Measurements from ENCODE around the gene DRICH1.
"Not testable (repeated sequence)": the region's sequence is repeated elsewhere in the genome, so short reads cannot be mapped to it uniquely, and the experiment has no call there.

The DRICH1 gene

DNA sequence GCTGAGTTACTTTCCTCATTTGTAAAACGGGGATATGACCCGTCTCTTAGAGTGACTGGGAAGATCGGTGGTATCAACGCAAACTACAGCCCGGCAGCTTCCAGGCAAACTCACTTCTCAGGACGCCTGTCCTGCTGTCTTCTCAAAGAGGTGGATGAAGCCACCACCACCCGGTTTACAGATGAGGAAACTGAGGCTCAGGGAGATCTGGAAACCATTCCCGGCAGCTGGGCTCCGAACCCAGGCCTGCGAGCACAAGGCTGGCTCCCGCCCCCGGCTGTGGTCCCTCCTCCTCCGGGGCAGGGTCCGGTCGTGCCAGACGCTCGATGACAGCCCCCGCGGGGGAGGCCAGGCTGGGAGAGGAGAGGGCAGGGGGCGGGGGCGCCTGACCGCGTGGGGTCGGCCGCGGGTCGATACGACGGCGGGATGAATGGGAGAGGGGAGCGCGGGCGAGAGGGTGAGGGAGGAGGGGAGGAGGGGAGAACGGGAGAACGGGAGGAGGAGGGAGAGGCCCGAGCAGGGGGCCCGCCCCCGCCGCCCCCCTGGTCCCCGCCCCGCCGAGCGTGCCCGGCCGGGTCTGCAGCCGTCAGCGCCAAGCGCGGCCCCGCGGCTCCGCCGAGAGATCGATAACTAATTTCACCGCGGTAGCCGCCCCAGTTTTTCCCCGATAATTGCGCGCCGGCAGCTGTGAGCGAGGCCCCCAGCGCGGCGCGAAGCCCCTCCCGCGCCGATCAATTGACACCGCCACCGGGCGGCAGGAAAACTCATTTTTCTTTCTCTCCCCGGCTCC is 66.0 kb downstream of the DRICH1 start:
- DNase-seq, result no peak

DNA sequence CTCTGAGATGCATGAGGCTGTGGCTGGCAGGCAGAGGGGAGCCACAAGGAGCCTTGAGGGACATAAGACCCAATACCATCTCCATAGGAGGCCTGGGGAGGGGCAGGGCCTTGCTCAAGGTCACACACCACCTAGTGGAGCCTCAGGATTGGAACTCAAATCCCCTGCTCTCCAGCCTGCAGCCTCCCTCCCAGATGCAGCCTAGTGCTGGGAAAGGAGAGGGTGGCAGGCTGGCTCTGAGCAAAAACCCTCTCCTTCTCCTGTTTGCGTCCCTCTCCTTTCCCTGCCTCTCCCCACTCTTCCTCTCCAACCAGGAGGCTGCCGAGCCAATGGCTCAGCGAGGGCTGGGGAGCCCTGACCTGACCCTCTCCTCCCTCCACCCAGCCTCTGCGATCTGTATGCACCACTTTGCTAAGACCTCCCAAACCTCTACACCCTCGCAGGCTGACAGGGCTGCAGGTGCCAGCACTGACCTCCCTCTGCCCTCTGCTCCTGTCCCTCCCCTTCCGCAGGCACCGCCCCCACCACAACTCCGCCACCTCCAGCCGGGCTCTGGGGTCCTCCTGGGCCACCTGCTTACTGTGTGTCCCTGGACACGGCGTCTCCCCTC is 66.7 kb downstream of the DRICH1 start:
- DNase-seq, result no peak

DNA sequence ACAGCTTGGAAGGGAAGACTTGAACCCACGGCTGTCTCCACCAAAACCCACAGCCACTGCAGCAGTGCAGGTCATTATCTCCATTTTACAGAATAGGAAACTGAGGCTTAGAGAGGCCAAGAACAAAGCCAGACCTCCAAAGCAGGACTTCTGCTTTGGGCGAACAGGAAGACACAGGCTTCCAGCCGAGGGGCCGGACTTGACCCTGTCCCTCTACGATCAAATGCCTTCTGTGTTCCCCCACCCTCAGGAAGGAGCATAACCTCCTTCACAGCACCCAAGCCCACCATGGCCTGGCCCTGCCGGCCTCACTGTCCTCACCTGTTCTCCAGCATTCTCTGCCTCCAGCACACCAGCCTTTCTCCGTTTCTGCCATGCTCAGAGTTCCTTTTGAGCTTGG is 67.8 kb downstream of the DRICH1 start:
- no peak for DNase-seq

DNA sequence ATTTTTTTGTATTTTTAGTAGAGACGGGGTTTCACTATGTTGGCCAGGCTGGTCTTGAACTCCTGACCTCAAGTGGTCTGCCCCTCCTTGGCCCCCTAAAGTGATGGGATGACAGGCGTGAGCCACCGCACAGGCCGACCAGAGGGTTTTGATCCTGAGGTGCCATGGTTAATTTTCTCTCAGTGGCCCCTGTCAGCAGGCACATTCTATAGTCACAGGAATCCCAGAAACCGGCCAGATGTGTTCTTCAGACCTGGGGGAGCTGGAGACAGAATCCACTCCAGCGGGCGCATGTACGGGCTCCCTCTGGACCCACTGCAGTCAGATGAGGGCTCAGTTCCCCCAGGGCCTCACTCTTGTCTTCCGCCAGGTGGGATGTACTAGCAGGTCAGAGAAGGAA is 69.0 kb downstream of the DRICH1 start:
- DNase-seq, result no peak

DNA sequence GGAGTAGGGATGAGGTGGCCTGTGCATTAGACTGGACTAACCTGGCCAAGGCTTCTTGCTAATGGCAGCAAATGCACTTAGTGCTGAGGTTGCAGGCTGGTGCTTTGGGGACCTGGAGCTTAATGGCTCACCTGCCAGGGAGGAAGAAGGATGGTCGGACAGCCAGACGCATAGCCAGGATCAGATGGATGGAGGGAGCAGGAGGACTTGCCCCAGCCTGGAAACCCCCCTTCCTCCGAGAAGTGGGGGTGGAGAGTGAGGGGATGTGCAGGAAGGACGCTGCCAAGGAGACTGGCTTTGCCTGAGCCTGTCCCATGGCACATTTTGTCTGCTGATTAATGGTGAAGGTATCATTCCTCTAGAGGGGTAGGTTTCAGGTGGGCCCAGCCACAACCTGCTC is 69.9 kb downstream of the DRICH1 start:
- DNase-seq, result no peak

DNA sequence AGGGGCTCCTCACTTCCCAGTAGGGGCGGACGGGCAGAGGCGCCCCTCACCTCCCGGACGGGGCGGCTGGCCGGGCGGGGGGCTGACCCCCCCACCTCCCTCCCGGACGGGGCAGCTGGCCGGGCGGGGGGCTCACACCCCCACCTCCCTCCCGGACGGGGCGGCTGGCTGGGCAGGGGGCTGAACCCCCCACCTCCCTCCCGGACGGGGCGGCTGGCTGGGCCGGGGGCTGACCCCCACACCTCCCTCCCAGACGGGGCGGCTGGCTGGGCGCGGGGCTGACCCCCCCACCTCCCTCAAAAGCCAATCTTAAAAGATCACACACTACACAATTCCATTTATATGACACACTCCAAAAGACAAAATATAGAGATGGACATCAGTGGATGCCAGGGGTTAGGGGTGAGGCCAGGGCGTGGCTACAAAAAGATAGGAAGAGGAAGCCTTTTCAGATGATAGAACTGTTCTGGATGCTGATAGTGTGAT is 71.1 kb downstream of the DRICH1 start:
- not testable (repeated sequence) for DNase-seq

DNA sequence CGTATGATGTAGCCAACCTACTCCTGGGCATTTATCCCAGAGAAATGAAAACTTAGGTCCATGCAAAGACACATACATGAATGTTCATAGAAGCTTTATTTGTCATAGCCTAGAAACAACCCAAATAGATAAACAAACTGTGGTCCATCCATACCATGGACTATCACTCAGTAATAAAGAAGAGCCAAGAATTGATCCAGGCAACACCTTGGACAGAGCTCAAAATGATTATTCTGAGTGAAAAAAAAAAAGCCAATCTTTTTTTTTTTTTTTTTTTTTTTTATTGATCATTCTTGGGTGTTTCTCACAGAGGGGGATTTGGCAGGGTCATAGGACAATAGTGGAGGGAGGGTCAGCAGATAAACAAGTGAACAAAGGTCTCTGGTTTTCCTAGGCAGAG is 71.9 kb downstream of the DRICH1 start:
- DNase-seq, result not testable (repeated sequence)
